Measurements from ENCODE around the gene SDC3.
"Not testable (repeated sequence)": the region's sequence is repeated elsewhere in the genome, so short reads cannot be mapped to it uniquely, and the experiment has no call there.

DNA sequence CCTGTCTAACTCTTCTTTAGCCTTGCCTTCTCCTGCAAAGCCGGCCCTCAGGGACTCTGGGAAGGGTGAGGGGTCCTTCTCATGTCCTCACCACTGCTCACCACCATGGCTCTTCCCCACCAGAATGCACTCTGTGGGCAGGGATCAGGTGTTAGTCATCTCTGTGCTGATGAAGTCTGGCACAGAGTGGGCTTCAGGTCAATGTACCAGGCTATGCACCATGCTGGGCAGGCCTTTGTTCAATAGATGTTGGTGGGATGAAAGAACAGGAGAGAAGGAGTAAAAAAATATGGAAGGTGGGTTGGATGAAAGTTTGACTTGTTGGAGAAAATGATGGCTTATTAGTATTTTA lies 40.9 kb upstream of the SDC3 start:
- TF ChIP-seq, protein P1, sequence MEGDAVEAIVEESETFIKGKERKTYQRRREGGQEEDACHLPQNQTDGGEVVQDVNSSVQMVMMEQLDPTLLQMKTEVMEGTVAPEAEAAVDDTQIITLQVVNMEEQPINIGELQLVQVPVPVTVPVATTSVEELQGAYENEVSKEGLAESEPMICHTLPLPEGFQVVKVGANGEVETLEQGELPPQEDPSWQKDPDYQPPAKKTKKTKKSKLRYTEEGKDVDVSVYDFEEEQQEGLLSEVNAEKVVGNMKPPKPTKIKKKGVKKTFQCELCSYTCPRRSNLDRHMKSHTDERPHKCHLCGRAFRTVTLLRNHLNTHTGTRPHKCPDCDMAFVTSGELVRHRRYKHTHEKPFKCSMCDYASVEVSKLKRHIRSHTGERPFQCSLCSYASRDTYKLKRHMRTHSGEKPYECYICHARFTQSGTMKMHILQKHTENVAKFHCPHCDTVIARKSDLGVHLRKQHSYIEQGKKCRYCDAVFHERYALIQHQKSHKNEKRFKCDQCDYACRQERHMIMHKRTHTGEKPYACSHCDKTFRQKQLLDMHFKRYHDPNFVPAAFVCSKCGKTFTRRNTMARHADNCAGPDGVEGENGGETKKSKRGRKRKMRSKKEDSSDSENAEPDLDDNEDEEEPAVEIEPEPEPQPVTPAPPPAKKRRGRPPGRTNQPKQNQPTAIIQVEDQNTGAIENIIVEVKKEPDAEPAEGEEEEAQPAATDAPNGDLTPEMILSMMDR (IDR thresholded peaks at IDR 0.05) = not testable (repeated sequence)
- TF ChIP-seq POLR2A (IDR thresholded peaks at IDR 0.05) = not testable (repeated sequence)

Data from lower leg skin (tissue), 3 donors.